ENCODE measurements around the gene EVI2B. TPM values are rescaled to one million over a fixed set of nuclear protein-coding genes. Genes with fewer than 3 reads are reported as not detected.

EVI2B gene
- total and polyA plus RNA-seq, 4 donors: 2.8 to 5.8 (median 3.7) TPM

GRCh38 chr17:31309556-31309955, 4.3 kb downstream of the EVI2B start:
- H3K36me3 ChIP-seq (ENCODE audit: control insufficient read depth in 4 of 4, insufficient read depth in 3 of 4, low read depth in 1 of 4, low read length in 3 of 4): peaks cover 0 to 1% (median 0%) of the 10 kb centered on the region in 4 donors
- H3K9me3 ChIP-seq (ENCODE audit: control insufficient read depth in 4 of 4, low read length in 3 of 4): no peaks in the 10 kb centered on the region
- H3K27ac ChIP-seq (ENCODE audit: low read depth in 1 of 2, low read length in 2 of 2): peak overlapping the region; percentile 4 to 6
- H3K4me1 ChIP-seq (ENCODE audit: control insufficient read depth in 4 of 4, insufficient read depth in 4 of 4, low read length in 3 of 4): no peaks in the 10 kb centered on the region
- H3K4me3 ChIP-seq (ENCODE audit: low read depth in 1 of 3, low read length in 3 of 3): no peak overlapping the region
- no peak for DNase-seq (ENCODE audit: low spot score)
- no peaks in the 10 kb centered on the region for H3K27me3 ChIP-seq (ENCODE audit: control insufficient read depth in 4 of 4, insufficient read depth in 4 of 4, low read length in 3 of 4)
- WGBS: 79% methylated on average over 2 of the region's 2 CpGs
- TF ChIP-seq, protein P1, sequence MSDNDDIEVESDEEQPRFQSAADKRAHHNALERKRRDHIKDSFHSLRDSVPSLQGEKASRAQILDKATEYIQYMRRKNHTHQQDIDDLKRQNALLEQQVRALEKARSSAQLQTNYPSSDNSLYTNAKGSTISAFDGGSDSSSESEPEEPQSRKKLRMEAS (IDR thresholded peaks at IDR 0.05): no peak
- TF ChIP-seq YY1 (IDR thresholded peaks at IDR 0.05) (no peak), FOXA2 (IDR thresholded peaks at IDR 0.05) (no peak), GABPA (IDR thresholded peaks at IDR 0.05 in 1 of 2, conservative IDR thresholded peaks at IDR 0.05 in 1 of 2) (no peak), RAD21 (IDR thresholded peaks at IDR 0.05) (no peak), SP1 (IDR thresholded peaks at IDR 0.05) (no peak), HNF4G (IDR thresholded peaks at IDR 0.05) (no peak), NR2F2 (IDR thresholded peaks at IDR 0.05) (no peak), CTCF (IDR thresholded peaks at IDR 0.05; ENCODE audit: low read depth, low read length, missing input control) (no peak), EGR1 (IDR thresholded peaks at IDR 0.05; ENCODE audit: low read depth in 2 of 2) (no peak), JUND (IDR thresholded peaks at IDR 0.05) (no peak)
- TF ChIP-seq, protein P2, sequence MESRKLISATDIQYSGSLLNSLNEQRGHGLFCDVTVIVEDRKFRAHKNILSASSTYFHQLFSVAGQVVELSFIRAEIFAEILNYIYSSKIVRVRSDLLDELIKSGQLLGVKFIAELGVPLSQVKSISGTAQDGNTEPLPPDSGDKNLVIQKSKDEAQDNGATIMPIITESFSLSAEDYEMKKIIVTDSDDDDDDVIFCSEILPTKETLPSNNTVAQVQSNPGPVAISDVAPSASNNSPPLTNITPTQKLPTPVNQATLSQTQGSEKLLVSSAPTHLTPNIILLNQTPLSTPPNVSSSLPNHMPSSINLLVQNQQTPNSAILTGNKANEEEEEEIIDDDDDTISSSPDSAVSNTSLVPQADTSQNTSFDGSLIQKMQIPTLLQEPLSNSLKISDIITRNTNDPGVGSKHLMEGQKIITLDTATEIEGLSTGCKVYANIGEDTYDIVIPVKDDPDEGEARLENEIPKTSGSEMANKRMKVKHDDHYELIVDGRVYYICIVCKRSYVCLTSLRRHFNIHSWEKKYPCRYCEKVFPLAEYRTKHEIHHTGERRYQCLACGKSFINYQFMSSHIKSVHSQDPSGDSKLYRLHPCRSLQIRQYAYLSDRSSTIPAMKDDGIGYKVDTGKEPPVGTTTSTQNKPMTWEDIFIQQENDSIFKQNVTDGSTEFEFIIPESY (IDR thresholded peaks at IDR 0.05): no peak
- peak overlapping the region in 1 of 2 donors; percentile 52 for H3K9ac ChIP-seq (ENCODE audit: low read depth in 1 of 2, low read length in 2 of 2)

GRCh38 chr17:31308372-31309334, 5.2 kb downstream of the EVI2B start:
- no peak overlapping the region for H3K27ac ChIP-seq (ENCODE audit: low read depth in 1 of 2, low read length in 2 of 2)
- H3K4me3 ChIP-seq (ENCODE audit: low read depth in 1 of 3, low read length in 3 of 3): no peak overlapping the region
- no peak for DNase-seq (ENCODE audit: low spot score)
- H3K4me1 ChIP-seq (ENCODE audit: control insufficient read depth in 4 of 4, insufficient read depth in 4 of 4, low read length in 3 of 4): no peaks in the 10 kb centered on the region
- H3K9me3 ChIP-seq (ENCODE audit: control insufficient read depth in 4 of 4, low read length in 3 of 4): no peaks in the 10 kb centered on the region
- peaks cover 0 to 1% (median 0%) of the 10 kb centered on the region in 4 donors for H3K36me3 ChIP-seq (ENCODE audit: control insufficient read depth in 4 of 4, insufficient read depth in 3 of 4, low read depth in 1 of 4, low read length in 3 of 4)
- H3K9ac ChIP-seq (ENCODE audit: low read depth in 1 of 2, low read length in 2 of 2): no peak overlapping the region
- 74% methylated on average over 5 of the region's 5 CpGs for WGBS
- H3K27me3 ChIP-seq (ENCODE audit: control insufficient read depth in 4 of 4, insufficient read depth in 4 of 4, low read length in 3 of 4): no peaks in the 10 kb centered on the region
- TF ChIP-seq EGR1 (IDR thresholded peaks at IDR 0.05; ENCODE audit: low read depth in 2 of 2) (no peak), RXRA (IDR thresholded peaks at IDR 0.05) (no peak), GABPA (IDR thresholded peaks at IDR 0.05 in 1 of 2, conservative IDR thresholded peaks at IDR 0.05 in 1 of 2) (no peak), FOXA2 (IDR thresholded peaks at IDR 0.05) (no peak), ATF3 (IDR thresholded peaks at IDR 0.05) (no peak), CTCF (IDR thresholded peaks at IDR 0.05; ENCODE audit: low read depth, low read length, missing input control) (no peak), FOXA1 (IDR thresholded peaks at IDR 0.05) (no peak), YY1 (IDR thresholded peaks at IDR 0.05) (no peak), HNF4G (IDR thresholded peaks at IDR 0.05) (no peak), TAF1 (conservative IDR thresholded peaks at IDR 0.05) (no peak), REST (IDR thresholded peaks at IDR 0.05) (no peak)
- TF ChIP-seq, protein P1 (IDR thresholded peaks at IDR 0.05): no peak
- TF ChIP-seq, protein P2 (IDR thresholded peaks at IDR 0.05): no peak

All from liver (tissue), 9 donors.